ENCODE measurements around the gene PICK1. TPM values are rescaled to one million over a fixed set of nuclear protein-coding genes. Genes with fewer than 3 reads are reported as not detected.

Gene PICK1
- total and polyA plus RNA-seq, 10 of the 15 experiments (the other 5 are each of a cell fraction or from before 2014, with no cell fraction given), result 0.07 to 19.2 (median 10.9) TPM

- intact Hi-C loops (cut with micrococcal nuclease; ENCODE audit: unreplicated experiment) (no loop called here), in situ Hi-C loops (cut with MboI) (no loop called here)
- ChIA-PET SMC1A (ENCODE audit: uncharacterized antibody, unreplicated experiment) (no interaction called here), RAD21 (ENCODE audit: unreplicated experiment) (no interaction called here), POLR2A (no interaction called here), CTCF (no interaction called here)
- ATAC-seq, result no peak
- no peaks in the 10 kb centered on the region for H3K79me2 ChIP-seq (ENCODE audit: control insufficient read depth, insufficient read depth, low read length)
- no peak for DNase-seq (ENCODE audit: low read depth, low spot score)
- no peaks in the 10 kb centered on the region for H3K4me1 ChIP-seq (ENCODE audit: control insufficient read depth, insufficient read depth, low read length)
- H3K36me3 ChIP-seq (ENCODE audit: control insufficient read depth in 2 of 2, insufficient read depth in 2 of 2, low read length in 1 of 2), result no peaks in the 10 kb centered on the region
- H3K9me3 ChIP-seq (replicated peaks; ENCODE audit: control insufficient read depth, insufficient read depth, low read length), result no peaks in the 10 kb centered on the region
- no peak for FAIRE-seq
- H3K4me3 ChIP-seq, result no peak overlapping the region
- 35% methylated on average over 12 of the region's 12 CpGs for WGBS (ENCODE audit: insufficient coverage, insufficient replicate concordance, low lambda C conversion rate, missing lambda C conversion rate)
- H2AFZ ChIP-seq (ENCODE audit: control insufficient read depth, low read depth, low read length), result no peak overlapping the region
- 0 out of 4 replicates have a peak, but pooled peaks cover 0 to 2% of the 10 kb centered on the region in 2 experiments for H3K27me3 ChIP-seq (replicated peaks in 1 of 2; ENCODE audit: control insufficient read depth in 2 of 2, insufficient read depth in 2 of 2, low read length in 1 of 2)
- no peak overlapping the region for H3K4me2 ChIP-seq (ENCODE audit: control insufficient read depth, insufficient read depth)
- no peak overlapping the region for H3K27ac ChIP-seq (ENCODE audit: control insufficient read depth, insufficient read depth)
- H4K20me1 ChIP-seq (ENCODE audit: control insufficient read depth, insufficient read depth), result no peaks in the 10 kb centered on the region
- TF ChIP-seq RAD51 (IDR thresholded peaks at IDR 0.05) (no peak), ELK1 (IDR thresholded peaks at IDR 0.05; ENCODE audit: low read depth, low read length) (no peak), ZNF217 (IDR thresholded peaks at IDR 0.05) (no peak), WRNIP1 (IDR thresholded peaks at IDR 0.05; ENCODE audit: borderline replicate concordance, low read depth, low read length) (no peak), NFXL1 (IDR thresholded peaks at IDR 0.05; ENCODE audit: borderline replicate concordance) (no peak)
- no peak overlapping the region for H3K9ac ChIP-seq (ENCODE audit: control insufficient read depth, insufficient read depth, low read length)
- BruUV-seq (replicated peaks), result no TSS peak
These were observed 39.0 kb upstream of the PICK1 start for GRCh38 chr22:38017939-38018885.
